Measurements from ENCODE around the gene TAC1.

GRCh38 chr7:97697396-97697795 lies 34.5 kb upstream of the TAC1 start:
- TF ChIP-seq, protein P1, sequence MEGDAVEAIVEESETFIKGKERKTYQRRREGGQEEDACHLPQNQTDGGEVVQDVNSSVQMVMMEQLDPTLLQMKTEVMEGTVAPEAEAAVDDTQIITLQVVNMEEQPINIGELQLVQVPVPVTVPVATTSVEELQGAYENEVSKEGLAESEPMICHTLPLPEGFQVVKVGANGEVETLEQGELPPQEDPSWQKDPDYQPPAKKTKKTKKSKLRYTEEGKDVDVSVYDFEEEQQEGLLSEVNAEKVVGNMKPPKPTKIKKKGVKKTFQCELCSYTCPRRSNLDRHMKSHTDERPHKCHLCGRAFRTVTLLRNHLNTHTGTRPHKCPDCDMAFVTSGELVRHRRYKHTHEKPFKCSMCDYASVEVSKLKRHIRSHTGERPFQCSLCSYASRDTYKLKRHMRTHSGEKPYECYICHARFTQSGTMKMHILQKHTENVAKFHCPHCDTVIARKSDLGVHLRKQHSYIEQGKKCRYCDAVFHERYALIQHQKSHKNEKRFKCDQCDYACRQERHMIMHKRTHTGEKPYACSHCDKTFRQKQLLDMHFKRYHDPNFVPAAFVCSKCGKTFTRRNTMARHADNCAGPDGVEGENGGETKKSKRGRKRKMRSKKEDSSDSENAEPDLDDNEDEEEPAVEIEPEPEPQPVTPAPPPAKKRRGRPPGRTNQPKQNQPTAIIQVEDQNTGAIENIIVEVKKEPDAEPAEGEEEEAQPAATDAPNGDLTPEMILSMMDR (IDR thresholded peaks at IDR 0.05) = no peak
- TF ChIP-seq POLR2A (IDR thresholded peaks at IDR 0.05) (no peak), POLR2AphosphoS5 (IDR thresholded peaks at IDR 0.05) (no peak)
